Measurements from ENCODE around the gene OR14J1.
"Not testable (repeated sequence)": the region's sequence is repeated elsewhere in the genome, so short reads cannot be mapped to it uniquely, and the experiment has no call there.

Gene OR14J1

GRCh38 chr6:29345380-29345779 is 43.9 kb downstream of the OR14J1 start:
- Histone ChIP-seq H3K79me1 (ENCODE audit: low read length) (no peaks in the 10 kb centered on the region), H3K79me2 (ENCODE audit: control insufficient read depth, insufficient read depth, low read length, poor library complexity) (no peaks in the 10 kb centered on the region), H2AFZ (ENCODE audit: insufficient read depth, low read length, poor library complexity) (no peak overlapping the region), H2BK12ac (ENCODE audit: low read length) (no peak overlapping the region), H3K9me3 (ENCODE audit: insufficient read depth, low read depth, low read length) (no peaks in the 10 kb centered on the region), H3K4me2 (ENCODE audit: low read length) (no peak overlapping the region), H4K91ac (ENCODE audit: low read depth, low read length) (no peak overlapping the region), H3K9ac (ENCODE audit: low read length) (no peak overlapping the region), H3K4ac (ENCODE audit: low read depth, low read length) (no peak overlapping the region), H3K4me1 (ENCODE audit: control insufficient read depth in 1 of 2, insufficient read depth in 2 of 2, low read length in 2 of 2) (no peaks in the 10 kb centered on the region), H3K27ac (ENCODE audit: low read depth, low read length) (no peak overlapping the region), H2BK120ac (ENCODE audit: insufficient read depth, low read length, poor library complexity) (no peak overlapping the region), H3K36me3 (ENCODE audit: control insufficient read depth in 1 of 2, insufficient read depth in 2 of 2, low read length in 2 of 2) (no peaks in the 10 kb centered on the region), H3K4me3 (ENCODE audit: low read depth, low read length) (no peak overlapping the region), H3K18ac (ENCODE audit: low read length) (no peak overlapping the region), H3K27me3 (ENCODE audit: insufficient read depth, low read length) (no peaks in the 10 kb centered on the region), H2AK5ac (ENCODE audit: low read length) (no peak overlapping the region), H2BK5ac (ENCODE audit: low read depth, low read length, poor library complexity) (no peak overlapping the region), H4K8ac (ENCODE audit: low read depth, low read length) (no peak overlapping the region), H4K12ac (ENCODE audit: low read depth, low read length) (no peak overlapping the region), H3K23ac (ENCODE audit: low read length) (no peak overlapping the region), H3K14ac (ENCODE audit: low read length) (no peak overlapping the region)
- no peak for DNase-seq
- WGBS (ENCODE audit: extremely low coverage, insufficient coverage, insufficient read length) = no CpG with 5 or more reads among the region's 3 CpGs

GRCh38 chr6:29349348-29349747 is 47.8 kb downstream of the OR14J1 start:
- WGBS (ENCODE audit: extremely low coverage, insufficient coverage, insufficient read length) = no CpG with 5 or more reads among the region's 3 CpGs
- H3K4me2 ChIP-seq (ENCODE audit: low read length); H3K4me1 ChIP-seq (ENCODE audit: control insufficient read depth in 1 of 2, insufficient read depth in 2 of 2, low read length in 2 of 2); H3K27me3 ChIP-seq (ENCODE audit: insufficient read depth, low read length); H3K79me1 ChIP-seq (ENCODE audit: low read length); H4K12ac ChIP-seq (ENCODE audit: low read depth, low read length); H2AFZ ChIP-seq (ENCODE audit: insufficient read depth, low read length, poor library complexity); H3K79me2 ChIP-seq (ENCODE audit: control insufficient read depth, insufficient read depth, low read length, poor library complexity); H3K14ac ChIP-seq (ENCODE audit: low read length); H3K4ac ChIP-seq (ENCODE audit: low read depth, low read length); H3K18ac ChIP-seq (ENCODE audit: low read length); H2BK5ac ChIP-seq (ENCODE audit: low read depth, low read length, poor library complexity); H3K36me3 ChIP-seq (ENCODE audit: control insufficient read depth in 1 of 2, insufficient read depth in 2 of 2, low read length in 2 of 2); H3K23ac ChIP-seq (ENCODE audit: low read length); H4K8ac ChIP-seq (ENCODE audit: low read depth, low read length); H2AK5ac ChIP-seq (ENCODE audit: low read length); H2BK12ac ChIP-seq (ENCODE audit: low read length); DNase-seq; H3K4me3 ChIP-seq (ENCODE audit: low read depth, low read length); H3K9me3 ChIP-seq (ENCODE audit: insufficient read depth, low read depth, low read length); H2BK120ac ChIP-seq (ENCODE audit: insufficient read depth, low read length, poor library complexity); H3K27ac ChIP-seq (ENCODE audit: low read depth, low read length); H4K91ac ChIP-seq (ENCODE audit: low read depth, low read length); H3K9ac ChIP-seq (ENCODE audit: low read length): not testable (repeated sequence)

GRCh38 chr6:29354980-29355379 is 53.5 kb downstream of the OR14J1 start:
- H3K4ac ChIP-seq (ENCODE audit: low read depth, low read length) = no peak overlapping the region
- H3K79me1 ChIP-seq (ENCODE audit: low read length) = no peaks in the 10 kb centered on the region
- no peak overlapping the region for H4K91ac ChIP-seq (ENCODE audit: low read depth, low read length)
- no peak overlapping the region for H3K23ac ChIP-seq (ENCODE audit: low read length)
- no peak overlapping the region for H3K18ac ChIP-seq (ENCODE audit: low read length)
- no peaks in the 10 kb centered on the region for H3K36me3 ChIP-seq (ENCODE audit: control insufficient read depth in 1 of 2, insufficient read depth in 2 of 2, low read length in 2 of 2)
- no peak overlapping the region for H4K12ac ChIP-seq (ENCODE audit: low read depth, low read length)
- H3K79me2 ChIP-seq (ENCODE audit: control insufficient read depth, insufficient read depth, low read length, poor library complexity) = no peaks in the 10 kb centered on the region
- H3K27me3 ChIP-seq (ENCODE audit: insufficient read depth, low read length) = no peaks in the 10 kb centered on the region
- no peak overlapping the region for H2BK12ac ChIP-seq (ENCODE audit: low read length)
- no peak overlapping the region for H3K14ac ChIP-seq (ENCODE audit: low read length)
- H3K9ac ChIP-seq (ENCODE audit: low read length) = no peak overlapping the region
- H2BK5ac ChIP-seq (ENCODE audit: low read depth, low read length, poor library complexity) = no peak overlapping the region
- H4K8ac ChIP-seq (ENCODE audit: low read depth, low read length) = no peak overlapping the region
- no peak overlapping the region for H3K27ac ChIP-seq (ENCODE audit: low read depth, low read length)
- H3K9me3 ChIP-seq (ENCODE audit: insufficient read depth, low read depth, low read length) = no peaks in the 10 kb centered on the region
- no peak overlapping the region for H2AK5ac ChIP-seq (ENCODE audit: low read length)
- H3K4me2 ChIP-seq (ENCODE audit: low read length) = no peak overlapping the region
- H2BK120ac ChIP-seq (ENCODE audit: insufficient read depth, low read length, poor library complexity) = no peak overlapping the region
- H3K4me3 ChIP-seq (ENCODE audit: low read depth, low read length) = no peak overlapping the region
- DNase-seq = no peak
- no peaks in the 10 kb centered on the region for H3K4me1 ChIP-seq (ENCODE audit: control insufficient read depth in 1 of 2, insufficient read depth in 2 of 2, low read length in 2 of 2)
- H2AFZ ChIP-seq (ENCODE audit: insufficient read depth, low read length, poor library complexity) = no peak overlapping the region

GRCh38 chr6:29355603-29356002 is 54.1 kb downstream of the OR14J1 start:
- H2AK5ac ChIP-seq (ENCODE audit: low read length) = no peak overlapping the region
- H2AFZ ChIP-seq (ENCODE audit: insufficient read depth, low read length, poor library complexity) = no peak overlapping the region
- H2BK120ac ChIP-seq (ENCODE audit: insufficient read depth, low read length, poor library complexity) = no peak overlapping the region
- H4K8ac ChIP-seq (ENCODE audit: low read depth, low read length) = no peak overlapping the region
- no peak overlapping the region for H3K4me2 ChIP-seq (ENCODE audit: low read length)
- no peak overlapping the region for H3K4me3 ChIP-seq (ENCODE audit: low read depth, low read length)
- H4K12ac ChIP-seq (ENCODE audit: low read depth, low read length) = no peak overlapping the region
- no peak overlapping the region for H3K4ac ChIP-seq (ENCODE audit: low read depth, low read length)
- no peak overlapping the region for H3K27ac ChIP-seq (ENCODE audit: low read depth, low read length)
- H3K79me1 ChIP-seq (ENCODE audit: low read length) = no peaks in the 10 kb centered on the region
- H4K91ac ChIP-seq (ENCODE audit: low read depth, low read length) = no peak overlapping the region
- H3K27me3 ChIP-seq (ENCODE audit: insufficient read depth, low read length) = no peaks in the 10 kb centered on the region
- H3K36me3 ChIP-seq (ENCODE audit: control insufficient read depth in 1 of 2, insufficient read depth in 2 of 2, low read length in 2 of 2) = no peaks in the 10 kb centered on the region
- H3K4me1 ChIP-seq (ENCODE audit: control insufficient read depth in 1 of 2, insufficient read depth in 2 of 2, low read length in 2 of 2) = no peaks in the 10 kb centered on the region
- no peak overlapping the region for H2BK5ac ChIP-seq (ENCODE audit: low read depth, low read length, poor library complexity)
- no CpG with 5 or more reads among the region's 1 CpG for WGBS (ENCODE audit: extremely low coverage, insufficient coverage, insufficient read length)
- H3K9me3 ChIP-seq (ENCODE audit: insufficient read depth, low read depth, low read length) = no peaks in the 10 kb centered on the region
- H2BK12ac ChIP-seq (ENCODE audit: low read length) = no peak overlapping the region
- H3K79me2 ChIP-seq (ENCODE audit: control insufficient read depth, insufficient read depth, low read length, poor library complexity) = no peaks in the 10 kb centered on the region
- no peak overlapping the region for H3K14ac ChIP-seq (ENCODE audit: low read length)
- H3K23ac ChIP-seq (ENCODE audit: low read length) = no peak overlapping the region
- H3K9ac ChIP-seq (ENCODE audit: low read length) = no peak overlapping the region
- DNase-seq = no peak
- H3K18ac ChIP-seq (ENCODE audit: low read length) = no peak overlapping the region
